WERI-Rb-1 (cell line): Measurements from ENCODE around the gene APLNR.
"Not testable (repeated sequence)": the region's sequence is repeated elsewhere in the genome, so short reads cannot be mapped to it uniquely, and the experiment has no call there.

Experiments used
- DNase-seq: peaks from one replicate; pipeline ENCODE4 v3.0.0-alpha.2; 2020
- H3K27ac ChIP-seq: fragments of 250-450 bp; sonication (Bioruptor Pico); 2 replicates; pipeline ENCODE4 v1.5.1; 2020; ENCODE audit warnings: mild to moderate bottlenecking, moderate library complexity
- H3K27me3 ChIP-seq: fragments of 250-450 bp; sonication (Bioruptor Pico); 2 replicates; pipeline ENCODE4 v1.5.1; 2021; ENCODE audit warnings: mild to moderate bottlenecking, low read depth, moderate library complexity; ENCODE audit not compliant: insufficient read depth, severe bottlenecking
- H3K36me3 ChIP-seq: fragments of 250-450 bp; sonication (Bioruptor Pico); 2 replicates; pipeline ENCODE4 v1.5.1; 2020; ENCODE audit warnings: mild to moderate bottlenecking, moderate library complexity
- H3K4me3 ChIP-seq: 2 replicates; pipeline ENCODE4 v1.5.1; 2011; ENCODE audit warnings: low read depth, mild to moderate bottlenecking, control low read depth, low read length
- H3K9me3 ChIP-seq: fragments of 250-450 bp; sonication (Bioruptor Pico); 2 replicates; pipeline ENCODE4 v1.5.1; 2021; ENCODE audit warnings: mild to moderate bottlenecking, moderate library complexity; ENCODE audit not compliant: severe bottlenecking
- CTCF ChIP-seq: IDR thresholded peaks from 2 replicates; pipeline ENCODE4 v1.5.1; 2011; ENCODE audit warnings: low read depth, mild to moderate bottlenecking, control low read depth, inconsistent platforms, low read length

APLNR gene

GRCh38 chr11:57237204-57237681 lies at the start of gene APLNR:
APLNR (minus strand) TSS chr11:57237250; CDS start chr11:57237004, 246 bp downstream.
- H3K27ac ChIP-seq: no peak within 1 kb of the TSS
- H3K36me3 ChIP-seq: no peaks in the 10 kb centered on the region
- no peaks in the 10 kb centered on the region for H3K27me3 ChIP-seq
- DNase-seq: no peak
- H3K4me3 ChIP-seq: no peak within 1 kb of the TSS
- no peaks in the 10 kb centered on the region for H3K9me3 ChIP-seq
- no peak for TF ChIP-seq CTCF

GRCh38 chr11:57283231-57283990 lies 46.4 kb upstream of the APLNR start:
- Histone ChIP-seq H3K4me3 (no peak overlapping the region), H3K36me3 (no peaks in the 10 kb centered on the region), H3K27ac (no peak overlapping the region), H3K27me3 (no peaks in the 10 kb centered on the region), H3K9me3 (no peaks in the 10 kb centered on the region)
- TF ChIP-seq CTCF: no peak
- DNase-seq: no peak

GRCh38 chr11:57281546-57281945 lies 44.5 kb upstream of the APLNR start:
- not testable (repeated sequence) for H3K9me3 ChIP-seq, DNase-seq, H3K4me3 ChIP-seq, H3K27me3 ChIP-seq, H3K36me3 ChIP-seq, H3K27ac ChIP-seq

- no peak for TF ChIP-seq CTCF
- no peak for DNase-seq
- Histone ChIP-seq H3K36me3 (no peaks in the 10 kb centered on the region), H3K9me3 (no peaks in the 10 kb centered on the region), H3K27me3 (no peaks in the 10 kb centered on the region), H3K27ac (no peak overlapping the region), H3K4me3 (no peak overlapping the region)
Measured at GRCh38 chr11:57279116-57279515, 42.1 kb upstream of the APLNR start.

- DNase-seq: no peak
- Histone ChIP-seq H3K4me3 (no peak overlapping the region), H3K27me3 (no peaks in the 10 kb centered on the region), H3K36me3 (no peaks in the 10 kb centered on the region), H3K9me3 (peaks cover under 1% of the 10 kb centered on the region), H3K27ac (no peak overlapping the region)
- no peak for TF ChIP-seq CTCF
Measured at GRCh38 chr11:57278721-57279095, 41.7 kb upstream of the APLNR start.

- Histone ChIP-seq H3K27me3 (no peaks in the 10 kb centered on the region), H3K9me3 (peaks cover 5% of the 10 kb centered on the region), H3K4me3 (peak overlapping the region; percentile 23), H3K36me3 (no peaks in the 10 kb centered on the region), H3K27ac (peak overlapping the region; percentile 45)
- peak; percentile 75 for TF ChIP-seq CTCF
- DNase-seq: peak; percentile 81
Measured at GRCh38 chr11:57277845-57278720, 41.0 kb upstream of the APLNR start.
